ENCODE measurements around the gene CCDC50. TPM values are rescaled to one million over a fixed set of nuclear protein-coding genes. Genes with fewer than 3 reads are reported as not detected.

The CCDC50 gene
- polyA plus RNA-seq, 1 donor = 79.5 TPM

- DNase-seq = no peak
Measured at GRCh38 chr3:191417457-191417729, 88.2 kb downstream of the CCDC50 start.

GRCh38 chr3:191420771-191421170, 91.6 kb downstream of the CCDC50 start:
- no peak for DNase-seq

GRCh38 chr3:191424881-191425280, 95.7 kb downstream of the CCDC50 start:
- DNase-seq = peak; percentile 4

GRCh38 chr3:191425322-191425734, 96.1 kb downstream of the CCDC50 start:
- DNase-seq = no peak

- DNase-seq = no peak
Measured at GRCh38 chr3:191426311-191426710, 97.1 kb downstream of the CCDC50 start.

GRCh38 chr3:191428177-191428576, 99.0 kb downstream of the CCDC50 start:
- no peak for DNase-seq

- no peak for DNase-seq
Measured at GRCh38 chr3:191430103-191430502, 100.9 kb downstream of the CCDC50 start.

GRCh38 chr3:191431160-191431822, 102.1 kb downstream of the CCDC50 start:
- no peak for DNase-seq

GRCh38 chr3:191432162-191432561, 103.0 kb downstream of the CCDC50 start:
- no peak for DNase-seq

GRCh38 chr3:191434024-191434423, 104.8 kb downstream of the CCDC50 start:
- DNase-seq = no peak

- DNase-seq = no peak
Measured at GRCh38 chr3:191435981-191436380, 106.8 kb downstream of the CCDC50 start.

GRCh38 chr3:191438150-191438814, 109.1 kb downstream of the CCDC50 start:
- DNase-seq = no peak

GRCh38 chr3:191440532-191440931, 111.3 kb downstream of the CCDC50 start:
- no peak for DNase-seq

GRCh38 chr3:191441687-191442086, 112.5 kb downstream of the CCDC50 start:
- DNase-seq = no peak

- DNase-seq = no peak
Measured at GRCh38 chr3:191444569-191444968, 115.4 kb downstream of the CCDC50 start.

Other genes starting within 250 kb of the CCDC50 start
- gene OSTN, start 130.2 kb upstream of the CCDC50 start, polyA plus RNA-seq (ENCODE audit: insufficient read length) = 8.1 TPM
- gene UTS2B, start 1.1 kb downstream of the CCDC50 start, polyA plus RNA-seq (ENCODE audit: insufficient read length) = 0.80 TPM
- not detected for gene PYDC2, start 131.8 kb downstream of the CCDC50 start, polyA plus RNA-seq (ENCODE audit: insufficient read length)